NCI-H460 (cell line): ENCODE measurements around the gene EMC6. TPM values are rescaled to one million over a fixed set of nuclear protein-coding genes. Genes with fewer than 3 reads are reported as not detected.
"Not testable (repeated sequence)": the region's sequence is repeated elsewhere in the genome, so short reads cannot be mapped to it uniquely, and the experiment has no call there.

Experiments used
- DNase-seq: peaks from one replicate; pipeline ENCODE4 v3.0.0-alpha.2; 2016; ENCODE audit warnings: low read depth; ENCODE audit errors: extremely low read depth
- total RNA-seq: library from RNA; depleted of rRNA; stranded (reverse); fragments of >200 nt; shearing (Covaris generic); gene quantifications from 2 replicates; pipeline ENCODE4 v1.2.3, GENCODE V29; 2014; rRNA removed

EMC6 gene
- total RNA-seq, 1 experiment from 2014 or later = 53.1 TPM

DNA sequence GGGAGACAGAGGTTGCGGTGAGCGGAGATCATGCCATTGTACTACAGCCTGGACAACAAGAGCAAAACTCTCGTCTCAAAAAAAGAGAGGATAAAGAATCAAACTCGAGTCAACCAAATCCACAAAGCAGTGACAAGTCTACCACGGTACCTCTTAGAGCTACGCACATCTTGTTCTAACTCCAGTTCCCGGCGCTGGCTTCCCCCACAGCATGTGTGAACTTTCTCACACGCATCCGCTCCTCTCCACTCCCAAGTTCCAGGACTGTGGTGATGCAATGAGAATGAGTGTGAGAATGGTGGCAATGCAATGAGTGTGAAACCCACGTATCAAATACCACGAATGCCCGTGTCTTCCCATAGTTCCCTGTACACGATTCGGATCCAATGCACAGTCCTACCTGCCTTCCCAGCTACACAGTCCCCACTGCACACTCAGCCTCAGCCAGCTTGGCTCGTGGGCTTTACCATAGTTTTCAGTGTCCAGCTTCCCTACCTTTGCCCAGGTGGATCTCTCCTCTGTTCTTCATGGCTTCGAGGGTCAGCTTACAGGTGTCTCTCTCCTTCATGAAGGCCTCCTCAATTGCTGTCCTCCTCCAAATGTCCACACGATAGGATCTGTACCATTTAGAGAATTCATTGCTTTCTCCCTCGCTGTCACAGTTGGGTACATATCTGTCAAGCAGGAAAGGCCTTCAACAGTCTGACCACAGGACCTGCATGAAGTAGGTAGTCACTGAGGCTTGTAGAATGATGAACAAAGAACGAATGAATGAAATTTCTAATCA, 36.5 kb downstream of the EMC6 start:
- DNase-seq = no peak

DNA sequence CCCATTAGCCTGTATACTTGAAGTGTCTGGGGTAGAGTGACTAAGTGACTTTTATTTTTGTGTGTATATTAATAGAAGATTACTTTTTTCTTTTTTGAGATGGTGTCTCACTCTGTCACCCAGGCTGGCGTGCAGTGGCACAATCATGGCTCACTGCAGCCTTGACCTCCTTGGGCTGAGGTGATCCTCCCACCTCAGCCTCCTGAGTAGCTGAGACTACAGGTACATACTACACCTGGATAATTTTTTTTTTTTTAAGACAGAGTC, 37.0 kb downstream of the EMC6 start:
- DNase-seq = not testable (repeated sequence)

DNA sequence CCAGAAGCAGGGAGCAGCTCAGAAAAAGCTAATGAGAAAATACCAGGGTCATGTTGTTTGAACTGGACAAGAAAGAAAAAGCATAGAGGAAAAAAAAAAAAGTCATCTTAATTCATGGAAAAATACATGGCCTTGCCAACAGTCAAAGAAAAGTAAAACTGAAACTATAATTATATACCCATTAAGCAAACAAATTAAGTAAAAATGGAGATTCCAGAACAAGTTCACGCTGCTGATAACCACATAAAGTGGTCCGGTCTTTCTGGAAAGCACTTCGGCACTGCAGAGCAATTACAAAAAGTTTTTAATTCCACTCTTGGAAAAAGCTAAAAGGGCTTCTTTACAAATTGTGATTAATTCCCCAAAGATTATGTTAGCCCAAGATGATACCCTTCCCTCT, 39.8 kb downstream of the EMC6 start:
- no peak for DNase-seq

DNA sequence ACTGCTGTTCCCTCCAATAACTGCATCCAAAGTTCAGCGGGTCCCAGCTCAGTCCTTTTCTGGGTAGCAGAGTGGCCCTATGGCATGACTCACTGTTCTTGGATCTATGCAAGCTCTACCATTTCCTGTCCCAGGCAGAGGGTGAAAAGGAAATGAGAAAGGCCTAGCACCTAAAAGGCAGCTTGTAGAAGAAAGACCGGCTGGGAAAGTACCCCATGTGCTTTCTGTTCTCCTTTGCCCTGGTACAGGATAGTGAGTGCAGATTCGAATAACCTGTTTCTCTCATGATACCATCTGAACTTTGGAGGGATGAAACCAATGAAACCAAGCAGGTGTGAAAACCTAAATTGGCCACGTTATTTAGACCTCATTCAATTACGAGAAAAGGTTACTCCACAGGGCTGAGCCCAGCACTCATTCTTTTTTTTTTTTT, 42.4 kb downstream of the EMC6 start:
- DNase-seq = no peak

DNA sequence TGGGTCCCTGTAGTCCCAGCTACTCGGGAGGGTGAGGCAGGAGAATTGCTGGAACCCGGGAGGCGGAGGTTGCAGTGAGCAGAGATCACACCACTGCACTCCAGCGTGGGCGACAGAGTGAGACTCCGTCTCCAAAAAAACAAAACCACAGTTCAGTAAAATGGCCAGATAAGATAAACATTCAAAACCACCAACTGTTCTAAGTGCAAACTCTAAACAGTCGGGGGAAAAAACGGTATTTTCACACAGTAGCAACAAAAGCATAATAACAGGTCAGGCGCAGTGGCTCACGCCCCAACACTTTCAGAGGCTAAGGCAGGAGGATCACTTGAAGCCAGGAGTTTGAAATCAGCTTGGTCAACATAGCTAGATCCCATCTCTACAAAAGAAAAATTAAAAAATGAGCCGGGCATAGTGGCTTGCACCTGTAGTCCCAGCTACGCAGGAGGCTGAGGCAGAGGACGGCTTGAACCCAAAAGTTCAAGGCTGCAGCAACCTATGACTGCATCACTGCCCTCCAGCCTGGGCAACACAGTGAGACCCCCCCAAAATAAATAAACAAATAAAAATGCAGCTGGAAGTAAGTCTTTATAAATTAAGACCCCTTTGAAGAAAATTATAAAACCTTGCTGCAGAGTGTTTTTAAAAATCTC, 44.3 kb downstream of the EMC6 start:
- DNase-seq = no peak

DNA sequence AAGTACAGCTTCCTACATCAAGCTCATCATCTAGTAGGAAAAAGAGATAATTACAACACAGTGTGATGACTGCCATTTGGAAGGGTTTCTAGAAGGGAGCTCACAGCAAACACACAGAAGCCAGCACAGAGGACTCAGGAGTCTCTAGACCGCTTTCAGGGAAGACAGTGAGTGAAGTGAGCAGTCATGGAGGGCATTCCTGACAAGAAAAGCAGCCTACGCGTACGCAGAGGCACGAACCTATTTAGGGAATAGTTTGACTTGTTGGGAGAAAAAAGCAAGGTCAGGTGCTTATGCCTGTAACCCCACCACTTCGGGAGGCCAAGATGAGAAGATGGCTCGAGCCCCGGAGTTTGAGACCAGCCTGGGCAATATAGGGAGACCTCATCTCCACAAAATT, 46.7 kb downstream of the EMC6 start:
- no peak for DNase-seq

DNA sequence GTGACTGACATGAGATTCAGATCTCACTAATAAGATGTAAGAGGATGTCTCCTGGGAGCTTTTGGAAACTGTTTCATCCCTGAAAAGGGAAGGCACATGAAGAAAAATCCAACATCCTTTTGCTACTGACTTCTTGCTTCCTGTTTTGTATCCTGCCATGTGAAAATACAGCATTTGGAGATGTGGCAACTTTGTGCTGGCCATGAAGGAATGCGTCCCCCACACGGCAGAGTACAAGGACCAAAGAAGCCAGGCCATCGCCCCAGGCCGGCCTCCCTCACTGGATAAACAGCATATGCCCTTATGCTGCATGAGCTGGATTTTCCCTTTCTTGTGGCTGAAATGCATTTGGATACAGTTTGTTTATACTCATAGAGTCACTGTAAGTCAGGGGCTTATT, 49.6 kb downstream of the EMC6 start:
- DNase-seq = no peak

DNA sequence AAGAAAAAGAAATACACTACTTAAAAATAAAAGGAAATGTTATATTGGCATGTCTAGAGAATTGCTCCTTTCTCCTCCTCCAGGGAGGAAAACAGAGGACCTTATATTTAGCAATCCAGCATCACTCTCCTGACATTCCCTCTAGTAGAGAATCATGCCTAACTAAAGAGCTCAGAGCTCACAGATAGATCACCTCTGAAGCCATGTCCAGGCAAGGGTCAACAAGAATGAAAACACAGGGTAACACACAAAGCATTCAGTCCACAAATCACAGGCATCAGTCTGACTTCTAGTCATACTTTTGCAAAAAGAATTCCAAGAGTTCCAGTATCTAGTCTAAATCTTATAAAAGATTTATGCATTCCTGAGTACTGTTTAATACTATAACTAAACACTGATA, 50.7 kb downstream of the EMC6 start:
- no peak for DNase-seq

Other genes starting within 250 kb of the EMC6 start
- gene OR1E2, start 235.0 kb upstream of the EMC6 start, total RNA-seq = not detected in 2 replicates
- not detected in 2 replicates for gene SPATA22, start 197.0 kb upstream of the EMC6 start, total RNA-seq
- not detected in 2 replicates for gene ASPA, start 192.8 kb upstream of the EMC6 start, total RNA-seq
- gene TRPV3, start 111.0 kb upstream of the EMC6 start, total RNA-seq = 0.40 and 0.57 TPM in 2 replicates
- 1.6 and 1.9 TPM in 2 replicates for gene TRPV1, start 59.4 kb upstream of the EMC6 start, total RNA-seq
- gene SHPK, start 32.6 kb upstream of the EMC6 start, total RNA-seq = 8.8 and 9.7 TPM in 2 replicates
- gene CTNS, start 32.1 kb upstream of the EMC6 start, total RNA-seq = 13.2 and 16.1 TPM in 2 replicates
- 52.0 and 64.6 TPM in 2 replicates for gene TAX1BP3, start 234 bp upstream of the EMC6 start, total RNA-seq
- 28.7 and 28.9 TPM in 2 replicates for gene P2RX5, start 27.3 kb downstream of the EMC6 start, total RNA-seq
- gene HASPIN, start 55.1 kb downstream of the EMC6 start, total RNA-seq = 13.2 and 13.9 TPM in 2 replicates
- 57.3 and 63.4 TPM in 2 replicates for gene ITGAE, start 132.4 kb downstream of the EMC6 start, total RNA-seq
- gene NCBP3, start 177.4 kb downstream of the EMC6 start, total RNA-seq = 22.9 and 34.0 TPM in 2 replicates
- 11.9 and 12.8 TPM in 2 replicates for gene CAMKK1, start 224.2 kb downstream of the EMC6 start, total RNA-seq
- not detected in 2 replicates for gene P2RX1, start 247.7 kb downstream of the EMC6 start, total RNA-seq